Bronchial epithelial cell (primary cell): ENCODE results near the gene ALKBH3. TPM values are rescaled to one million over a fixed set of nuclear protein-coding genes. Genes with fewer than 3 reads are reported as not detected.
A peak's percentile ranks its signal among the peaks of the same experiment; 100 is the strongest.

ENCODE experiments used
- DNase-seq: peaks from one replicate; pipeline ENCODE4 v3.0.0-alpha.2; 2010; ENCODE audit warnings: low read depth
- FAIRE-seq: peaks from 2 replicates; lab custom pipeline; 2011; peaks lifted over from hg19 to GRCh38; lab: Jason Lieb, UNC
- H3K27me3 ChIP-seq: 2 replicates; pipeline ENCODE4 v1.5.1; 2011; ENCODE audit warnings: low read length; ENCODE audit not compliant: control insufficient read depth, insufficient read depth
- H3K36me3 ChIP-seq: 2 replicates; pipeline ENCODE4 v1.5.1; 2011; ENCODE audit warnings: low read length; ENCODE audit not compliant: control insufficient read depth, insufficient read depth
- H3K4me3 ChIP-seq: 2 replicates; pipeline ENCODE4 v1.5.1; 2011; ENCODE audit warnings: mild to moderate bottlenecking, low read depth, low read length, control low read depth
- CTCF ChIP-seq: IDR thresholded peaks from 2 replicates; pipeline ENCODE4 v1.5.1; 2011; ENCODE audit warnings: mild to moderate bottlenecking, moderate library complexity, low read length, control low read depth, inconsistent platforms; ENCODE audit not compliant: insufficient read depth, severe bottlenecking
- total RNA-seq: library from RNA; depleted of rRNA; stranded (reverse); fragments of >200 nt; gene quantifications from 2 replicates; pipeline ENCODE4 v1.2.1, GENCODE V29; 2014

ALKBH3 gene
- total RNA-seq, 1 donor from 2014 or later = 67.7 TPM

DNA sequence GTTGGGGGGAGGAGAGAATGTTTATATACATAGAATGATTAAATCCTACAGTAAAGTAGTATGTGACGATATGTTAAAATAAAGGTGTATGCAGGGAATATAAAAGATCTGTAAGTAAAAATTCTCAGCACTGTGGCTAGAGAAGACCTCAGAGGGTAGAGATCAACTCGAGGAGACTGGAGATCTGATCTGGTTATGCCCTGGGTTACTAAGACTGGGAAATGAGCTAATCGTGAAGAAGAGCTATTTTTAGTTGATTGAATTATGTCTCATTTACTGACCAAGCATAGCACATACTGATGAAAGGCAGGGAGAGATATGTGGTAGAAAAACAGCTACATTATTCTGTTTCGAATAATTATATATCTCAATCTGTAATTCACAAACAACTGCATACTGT, 42.8 kb upstream of the ALKBH3 start:
- DNase-seq (no peak), FAIRE-seq (no peak)
- Histone ChIP-seq H3K36me3 (no peaks in the 10 kb centered on the region), H3K27me3 (no peaks in the 10 kb centered on the region), H3K4me3 (no peak overlapping the region)
- no peak for TF ChIP-seq CTCF

GRCh38 chr11:43842021-43842420, 38.6 kb upstream of the ALKBH3 start:
- H3K27me3 ChIP-seq = no peaks in the 10 kb centered on the region
- no peaks in the 10 kb centered on the region for H3K36me3 ChIP-seq
- H3K4me3 ChIP-seq = no peak overlapping the region
- no peak for DNase-seq
- no peak for FAIRE-seq
- no peak for TF ChIP-seq CTCF

DNA sequence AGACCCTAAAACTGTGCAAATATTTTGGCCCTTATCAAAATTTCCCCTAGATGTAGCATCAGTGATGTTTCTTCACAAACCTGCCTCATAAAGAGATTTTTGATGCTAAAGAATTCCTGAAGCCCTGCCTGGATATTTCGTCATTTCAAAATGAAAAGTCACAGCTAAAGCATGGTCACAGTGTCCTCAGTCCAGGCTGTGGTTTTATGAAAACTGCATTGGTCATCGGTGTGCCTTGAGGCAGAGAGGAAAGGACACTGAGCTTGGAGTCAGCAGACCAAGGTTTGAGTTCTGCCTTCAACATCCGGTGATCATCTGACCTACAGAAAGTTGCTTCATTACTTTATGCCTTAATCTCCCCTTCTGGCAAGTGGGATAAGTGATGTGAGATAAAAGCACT, 34.8 kb upstream of the ALKBH3 start:
- H3K36me3 ChIP-seq = no peaks in the 10 kb centered on the region
- no peak for FAIRE-seq
- no peak for TF ChIP-seq CTCF
- DNase-seq = no peak
- H3K27me3 ChIP-seq = no peaks in the 10 kb centered on the region
- no peak overlapping the region for H3K4me3 ChIP-seq

- Histone ChIP-seq H3K4me3 (no peak overlapping the region), H3K27me3 (no peaks in the 10 kb centered on the region), H3K36me3 (peaks cover 2% of the 10 kb centered on the region)
- peak; percentile 73 for DNase-seq
- no peak for FAIRE-seq
- TF ChIP-seq CTCF = peak; percentile 68
Measured at GRCh38 chr11:43852057-43852636, 28.5 kb upstream of the ALKBH3 start.

- no peaks in the 10 kb centered on the region for H3K27me3 ChIP-seq
- DNase-seq (peak; percentile 54), FAIRE-seq (no peak)
- H3K4me3 ChIP-seq = no peak overlapping the region
- peaks cover 2% of the 10 kb centered on the region for H3K36me3 ChIP-seq
- TF ChIP-seq CTCF = no peak
Measured at GRCh38 chr11:43853781-43854180, 26.9 kb upstream of the ALKBH3 start.

DNA sequence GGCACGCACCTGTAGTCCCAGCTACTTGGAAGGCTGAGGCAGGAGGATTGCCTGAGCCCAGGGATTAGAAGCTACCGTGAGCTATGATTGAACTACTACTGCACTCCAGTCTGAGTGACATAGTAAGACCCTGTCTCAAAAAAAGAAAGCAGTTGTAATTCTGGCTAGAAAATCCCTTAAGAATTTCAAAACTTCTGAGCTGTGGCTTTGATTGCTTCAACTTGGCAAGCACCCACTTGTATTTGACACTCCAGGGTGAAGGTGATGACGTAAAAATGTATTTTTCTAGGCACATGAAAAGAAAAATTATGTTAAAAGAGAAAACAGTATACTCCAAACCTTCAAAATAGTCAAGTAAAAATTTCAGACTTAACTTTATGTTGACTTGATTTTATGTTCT, 23.6 kb upstream of the ALKBH3 start:
- FAIRE-seq = no peak
- no peaks in the 10 kb centered on the region for H3K27me3 ChIP-seq
- peaks cover 2% of the 10 kb centered on the region for H3K36me3 ChIP-seq
- TF ChIP-seq CTCF = no peak
- H3K4me3 ChIP-seq = no peak overlapping the region
- no peak for DNase-seq
